Mesendoderm (in vitro differentiated cells): ENCODE data around the gene ADAMTS16.

Source experiments
- DNase-seq: peaks from one replicate; pipeline ENCODE4 v3.0.0; 2013
- H2AK5ac ChIP-seq: 2 replicates; pipeline ENCODE4 v1.6.1; 2013; ENCODE audit warnings: low read length, inconsistent platforms
- H2BK120ac ChIP-seq: 2 replicates; pipeline ENCODE4 v1.6.1; 2013; ENCODE audit warnings: low read depth, mild to moderate bottlenecking, low read length, moderate library complexity, mixed read lengths
- H2BK15ac ChIP-seq: replicated peaks from 2 replicates; pipeline ENCODE4 v1.6.1; 2013; ENCODE audit warnings: low read depth, mild to moderate bottlenecking, moderate library complexity
- H2BK5ac ChIP-seq: 2 replicates; pipeline ENCODE4 v1.6.1; 2013; ENCODE audit warnings: low read length, inconsistent platforms
- H3K18ac ChIP-seq: 2 replicates; pipeline ENCODE4 v1.6.1; 2013; ENCODE audit warnings: mild to moderate bottlenecking, low read length, mixed read lengths
- H3K23ac ChIP-seq: one replicate; pipeline ENCODE4 v1.6.1; 2013; ENCODE audit warnings: low read length
- H3K27ac ChIP-seq: 2 replicates; pipeline ENCODE4 v1.5.1; 2013; ENCODE audit warnings: low read depth, mild to moderate bottlenecking, inconsistent platforms, low read length, moderate library complexity
- H3K27me3 ChIP-seq: 2 replicates; pipeline ENCODE4 v1.6.1; 2013; ENCODE audit warnings: low read length, control low read depth, mild to moderate bottlenecking, inconsistent platforms; ENCODE audit not compliant: insufficient read depth, poor library complexity
- H3K36me3 ChIP-seq: 2 replicates; pipeline ENCODE4 v1.6.1; 2013; ENCODE audit warnings: low read length, inconsistent platforms; ENCODE audit not compliant: control insufficient read depth, insufficient read depth
- H3K4ac ChIP-seq: one replicate; pipeline ENCODE4 v1.6.1; 2013; ENCODE audit warnings: low read depth, mild to moderate bottlenecking, low read length, moderate library complexity
- H3K4me1 ChIP-seq: 2 replicates; pipeline ENCODE4 v1.6.1; 2013; ENCODE audit warnings: low read depth, low read length, inconsistent platforms; ENCODE audit not compliant: control insufficient read depth
- H3K4me2 ChIP-seq: 2 replicates; pipeline ENCODE4 v1.6.1; 2013; ENCODE audit warnings: low read length
- H3K4me3 ChIP-seq: 2 replicates; pipeline ENCODE4 v1.5.1; 2013; ENCODE audit warnings: mild to moderate bottlenecking, low read length
- H3K56ac ChIP-seq: one replicate; pipeline ENCODE4 v1.6.1; 2013; ENCODE audit warnings: low read length
- H3K79me1 ChIP-seq: 2 replicates; pipeline ENCODE4 v1.6.1; 2013; ENCODE audit warnings: low read length, inconsistent platforms
- H3K79me2 ChIP-seq: 2 replicates; pipeline ENCODE4 v1.6.1; 2013; ENCODE audit warnings: mild to moderate bottlenecking, low read length; ENCODE audit not compliant: control insufficient read depth, insufficient read depth
- H3K9ac ChIP-seq: 2 replicates; pipeline ENCODE4 v1.6.1; 2013; ENCODE audit warnings: low read length, inconsistent platforms
- H4K5ac ChIP-seq: one replicate; pipeline ENCODE4 v1.6.1; 2013; ENCODE audit warnings: low read length
- H4K8ac ChIP-seq: one replicate; pipeline ENCODE4 v1.6.1; 2013; ENCODE audit warnings: low read depth, mild to moderate bottlenecking, control low read depth, low read length, moderate library complexity
- WGBS: extraction: QIAGEN DNeasy Blood & Tissue Kit; methylation state at CpG from one replicate; pipeline ENCODE4 v1.1.7; 2013; ENCODE audit warnings: low lambda C conversion rate, missing lambda C conversion rate; ENCODE audit not compliant: insufficient coverage; ENCODE audit errors: extremely low coverage; 5-methylcytosine and 5-hydroxymethylcytosine counted together

ADAMTS16 gene

DNA sequence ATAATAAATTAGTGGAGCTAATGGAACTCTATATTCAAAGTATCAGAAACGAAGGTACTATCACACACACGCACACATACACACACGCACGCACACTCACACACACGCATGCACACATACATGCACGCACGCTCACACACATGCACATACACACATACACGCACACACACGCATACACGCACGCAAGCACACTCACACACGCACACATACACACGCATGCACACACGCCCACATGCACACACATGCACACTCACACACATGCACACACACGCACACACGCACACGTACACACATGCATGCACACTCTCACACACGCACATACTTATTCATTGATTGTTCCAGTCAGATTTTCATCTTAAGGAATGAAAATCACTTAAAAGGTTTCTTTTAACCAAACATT is 212.5 kb downstream of the ADAMTS16 start:
- Histone ChIP-seq H4K8ac (no peak overlapping the region), H3K4ac (no peak overlapping the region), H3K56ac (no peak overlapping the region), H3K9ac (no peak overlapping the region), H3K4me2 (no peak overlapping the region), H3K36me3 (no peaks in the 10 kb centered on the region), H3K27me3 (no peaks in the 10 kb centered on the region), H3K4me1 (no peaks in the 10 kb centered on the region), H3K27ac (no peak overlapping the region), H4K5ac (no peak overlapping the region), H2BK15ac (no peak overlapping the region), H2BK120ac (no peak overlapping the region), H3K79me2 (no peaks in the 10 kb centered on the region), H3K79me1 (no peaks in the 10 kb centered on the region), H3K23ac (no peak overlapping the region), H2BK5ac (no peak overlapping the region), H3K18ac (no peak overlapping the region), H3K4me3 (no peak overlapping the region), H2AK5ac (no peak overlapping the region)
- DNase-seq: no peak
- 100% methylated on average over 3 of the region's 18 CpGs for WGBS

DNA sequence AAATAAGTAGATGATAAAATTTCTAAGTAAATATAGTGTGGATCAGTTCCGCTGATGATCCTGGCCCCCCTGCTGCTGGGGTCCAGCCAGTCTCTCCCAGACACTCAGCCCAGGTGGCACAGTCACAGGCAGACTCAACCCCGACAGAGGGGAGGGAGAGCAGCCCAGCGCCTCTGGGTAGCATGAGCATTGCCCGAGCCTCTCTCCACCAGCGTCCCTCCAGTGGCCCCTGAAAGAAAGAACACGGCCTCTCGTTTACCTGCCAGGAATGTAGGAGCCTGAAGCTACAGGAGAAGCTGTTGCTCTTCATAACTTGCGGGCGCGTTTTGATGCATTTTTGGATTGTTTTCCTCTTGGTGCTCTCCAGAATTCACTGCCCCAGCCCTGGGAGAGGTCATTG is 213.6 kb downstream of the ADAMTS16 start:
- Histone ChIP-seq H3K4me2 (no peak overlapping the region), H2BK15ac (no peak overlapping the region), H3K4me3 (no peak overlapping the region), H3K27ac (no peak overlapping the region), H3K27me3 (no peaks in the 10 kb centered on the region), H3K4me1 (no peaks in the 10 kb centered on the region), H4K5ac (no peak overlapping the region), H2AK5ac (no peak overlapping the region), H3K9ac (no peak overlapping the region), H4K8ac (no peak overlapping the region), H3K4ac (no peak overlapping the region), H2BK120ac (no peak overlapping the region), H3K79me1 (no peaks in the 10 kb centered on the region), H3K79me2 (no peaks in the 10 kb centered on the region), H3K18ac (no peak overlapping the region), H3K23ac (no peak overlapping the region), H3K36me3 (no peaks in the 10 kb centered on the region), H3K56ac (no peak overlapping the region), H2BK5ac (no peak overlapping the region)
- no CpG with 5 or more reads among the region's 10 CpGs for WGBS
- peak; percentile 46 for DNase-seq

DNA sequence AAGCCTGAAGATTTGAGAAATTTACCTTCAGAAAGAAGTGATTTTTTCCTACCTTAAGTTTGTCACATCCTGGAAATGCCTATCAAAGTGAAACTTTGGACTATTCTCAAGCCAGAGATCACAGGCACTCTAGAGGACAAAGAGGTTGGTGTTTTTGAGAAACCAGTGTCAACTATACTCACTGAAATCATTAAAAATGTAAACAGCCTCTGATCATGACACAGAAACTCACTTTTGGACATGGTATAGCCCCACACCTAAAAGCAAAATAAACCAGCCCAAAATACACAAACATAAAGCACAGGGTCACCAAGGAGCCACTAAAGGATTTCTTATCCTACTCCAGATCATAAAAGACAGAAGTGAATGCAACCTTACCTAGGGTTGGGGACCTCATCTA is 216.6 kb downstream of the ADAMTS16 start:
- Histone ChIP-seq H2AK5ac (no peak overlapping the region), H3K36me3 (no peaks in the 10 kb centered on the region), H3K23ac (no peak overlapping the region), H3K18ac (no peak overlapping the region), H3K56ac (no peak overlapping the region), H4K5ac (no peak overlapping the region), H3K79me2 (no peaks in the 10 kb centered on the region), H2BK5ac (no peak overlapping the region), H3K27me3 (no peaks in the 10 kb centered on the region), H2BK120ac (no peak overlapping the region), H3K4me2 (no peak overlapping the region), H3K79me1 (no peaks in the 10 kb centered on the region), H3K4me3 (no peak overlapping the region), H3K9ac (no peak overlapping the region), H4K8ac (no peak overlapping the region), H3K4me1 (no peaks in the 10 kb centered on the region), H3K27ac (no peak overlapping the region), H3K4ac (no peak overlapping the region), H2BK15ac (no peak overlapping the region)
- DNase-seq: no peak

DNA sequence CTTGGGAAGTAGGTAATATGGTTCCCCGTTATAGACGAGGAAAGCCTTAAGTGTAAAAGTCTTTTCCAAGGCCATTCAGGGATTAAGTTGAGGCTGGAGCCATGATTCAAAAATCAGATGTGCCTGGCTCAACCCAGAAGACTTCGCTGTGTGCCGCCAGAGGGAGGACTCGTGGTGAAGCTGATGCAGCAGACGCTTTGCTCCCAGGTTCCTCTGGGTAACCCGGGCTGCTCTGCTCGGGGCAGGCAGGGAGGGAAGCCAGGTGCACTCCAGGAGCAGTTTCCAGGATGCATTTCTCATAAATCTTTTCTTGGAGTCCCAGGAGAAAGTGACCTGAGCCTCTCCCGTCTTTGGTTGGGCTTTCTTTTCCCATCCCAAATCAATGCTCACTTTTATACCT is 219.5 kb downstream of the ADAMTS16 start:
- WGBS: no CpG with 5 or more reads among the region's 9 CpGs
- H3K4ac ChIP-seq: no peak overlapping the region

DNA sequence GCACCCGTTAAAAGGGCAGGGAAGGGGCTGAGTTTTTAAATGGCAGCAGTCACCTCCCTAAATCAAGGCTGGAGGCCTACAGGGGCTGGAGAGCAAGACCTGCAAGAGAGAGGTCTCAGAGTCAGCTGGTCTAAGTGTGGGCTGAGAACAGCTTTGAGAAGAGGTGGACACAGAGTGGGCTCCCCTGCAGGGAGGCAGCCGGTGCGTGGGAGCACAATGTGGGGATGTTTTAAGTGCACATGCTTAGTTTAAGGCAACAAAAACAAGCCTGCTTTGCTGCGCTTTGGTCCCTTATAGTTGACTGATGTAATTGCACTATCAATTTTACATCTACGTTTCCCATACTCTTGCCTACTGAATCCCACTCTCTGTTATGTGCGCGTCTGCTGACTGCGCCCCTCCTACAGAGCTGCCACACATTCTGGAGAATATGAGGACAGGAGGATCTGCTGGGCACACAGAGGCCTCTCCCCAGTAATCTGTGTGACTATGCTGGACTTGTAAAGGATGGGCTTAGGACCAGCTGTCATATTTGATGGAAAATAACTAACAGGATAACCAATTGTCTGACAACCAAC is 220.3 kb downstream of the ADAMTS16 start:
- H2AK5ac ChIP-seq: no peak overlapping the region
- no peak overlapping the region for H3K23ac ChIP-seq
- no peaks in the 10 kb centered on the region for H3K36me3 ChIP-seq
- H3K9ac ChIP-seq: no peak overlapping the region
- H3K18ac ChIP-seq: no peak overlapping the region
- H3K4ac ChIP-seq: no peak overlapping the region
- H3K79me2 ChIP-seq: no peaks in the 10 kb centered on the region
- no peaks in the 10 kb centered on the region for H3K4me1 ChIP-seq
- no peak overlapping the region for H4K5ac ChIP-seq
- H3K4me3 ChIP-seq: no peak overlapping the region
- H3K27ac ChIP-seq: no peak overlapping the region
- H3K56ac ChIP-seq: no peak overlapping the region
- no peak overlapping the region for H4K8ac ChIP-seq
- H2BK15ac ChIP-seq: no peak overlapping the region
- no CpG with 5 or more reads among the region's 8 CpGs for WGBS
- no peak overlapping the region for H3K4me2 ChIP-seq
- no peaks in the 10 kb centered on the region for H3K27me3 ChIP-seq
- H3K79me1 ChIP-seq: no peaks in the 10 kb centered on the region
- DNase-seq: no peak
- no peak overlapping the region for H2BK5ac ChIP-seq
- no peak overlapping the region for H2BK120ac ChIP-seq

More for the DNA sequence above, 219.5 kb downstream of the ADAMTS16 start:
- Histone ChIP-seq H4K8ac (no peak overlapping the region), H3K27me3 (no peaks in the 10 kb centered on the region), H3K79me1 (no peaks in the 10 kb centered on the region), H3K79me2 (no peaks in the 10 kb centered on the region), H3K36me3 (no peaks in the 10 kb centered on the region), H3K27ac (no peak overlapping the region), H3K23ac (no peak overlapping the region), H3K18ac (no peak overlapping the region), H3K56ac (no peak overlapping the region), H2AK5ac (no peak overlapping the region), H2BK5ac (no peak overlapping the region), H4K5ac (no peak overlapping the region), H2BK15ac (no peak overlapping the region), H3K9ac (no peak overlapping the region), H3K4me3 (no peak overlapping the region), H3K4me2 (no peak overlapping the region), H2BK120ac (no peak overlapping the region), H3K4me1 (no peaks in the 10 kb centered on the region)
- DNase-seq: no peak

DNA sequence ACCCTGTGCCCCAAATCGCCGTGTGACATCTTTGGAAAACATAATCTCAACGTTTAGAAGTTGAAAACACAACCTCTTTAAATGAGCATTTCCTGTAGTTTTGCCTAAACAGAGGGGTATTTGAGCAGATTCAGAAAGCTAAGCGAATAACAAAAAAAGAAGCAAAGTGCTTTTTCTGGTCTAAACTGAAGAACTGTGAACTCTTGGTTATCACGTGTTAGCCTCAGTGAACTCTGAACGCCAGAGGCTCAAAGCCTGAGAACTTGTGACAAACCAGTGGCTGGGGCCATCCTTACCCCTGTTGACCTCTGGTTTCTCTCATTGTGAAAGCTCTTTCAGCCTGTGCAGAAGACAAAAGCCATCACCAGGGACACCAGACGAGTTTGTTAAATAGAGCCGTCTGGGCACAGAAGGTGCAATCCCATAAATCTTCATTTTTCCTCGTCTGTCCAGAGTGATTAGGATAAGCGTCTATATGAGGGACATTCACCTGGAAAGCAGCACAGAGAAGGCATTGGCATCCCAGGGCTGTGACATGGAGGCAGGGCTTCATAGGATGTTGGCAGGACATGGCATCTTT is 220.9 kb downstream of the ADAMTS16 start:
- no peak overlapping the region for H2AK5ac ChIP-seq
- no peak overlapping the region for H3K4ac ChIP-seq
- H4K5ac ChIP-seq: no peak overlapping the region
- H3K4me3 ChIP-seq: no peak overlapping the region
- no peak overlapping the region for H3K18ac ChIP-seq
- H3K23ac ChIP-seq: peak overlapping the region; percentile 35
- no peak overlapping the region for H3K4me2 ChIP-seq
- no peak for DNase-seq
- H3K9ac ChIP-seq: no peak overlapping the region
- no peaks in the 10 kb centered on the region for H3K36me3 ChIP-seq
- no peak overlapping the region for H2BK15ac ChIP-seq
- no peaks in the 10 kb centered on the region for H3K79me1 ChIP-seq
- H3K27ac ChIP-seq: no peak overlapping the region
- no peak overlapping the region for H2BK5ac ChIP-seq
- no peak overlapping the region for H3K56ac ChIP-seq
- no peak overlapping the region for H4K8ac ChIP-seq
- H2BK120ac ChIP-seq: no peak overlapping the region
- no CpG with 5 or more reads among the region's 10 CpGs for WGBS
- H3K79me2 ChIP-seq: no peaks in the 10 kb centered on the region
- no peaks in the 10 kb centered on the region for H3K4me1 ChIP-seq
- no peaks in the 10 kb centered on the region for H3K27me3 ChIP-seq
